Smooth muscle cell (in vitro differentiated cells): ENCODE data around the gene LRRC9. TPM values are rescaled to one million over a fixed set of nuclear protein-coding genes. Genes with fewer than 3 reads are reported as not detected.
"Not testable (repeated sequence)": the region's sequence is repeated elsewhere in the genome, so short reads cannot be mapped to it uniquely, and the experiment has no call there.

Experiments used
- DNase-seq: peaks from one replicate; lab custom pipeline; 2025; ENCODE audit not compliant: unreplicated experiment; lab: John Stamatoyannopoulos, UW
- H2AFZ ChIP-seq: fragments of 200-600 bp; sonication (generic); 2 replicates; pipeline ENCODE4 v1.6.0; 2016; ENCODE audit warnings: antibody characterized with exemption, low read depth, mild to moderate bottlenecking
- H3F3A ChIP-seq: fragments of 200-600 bp; sonication (generic); 2 replicates; pipeline ENCODE4 v1.6.0; 2017; ENCODE audit warnings: antibody characterized with exemption, low read depth
- H3K27ac ChIP-seq: fragments of 200-600 bp; sonication (generic); 2 replicates; pipeline ENCODE4 v1.5.1; 2016; ENCODE audit warnings: low read depth, mild to moderate bottlenecking
- H3K27me3 ChIP-seq: fragments of 200-600 bp; sonication (generic); 2 replicates; pipeline ENCODE4 v1.6.1; 2016; ENCODE audit warnings: low read depth, mild to moderate bottlenecking
- H3K36me3 ChIP-seq: fragments of 200-600 bp; sonication (generic); 2 replicates; pipeline ENCODE4 v1.5.1; 2016; ENCODE audit warnings: low read depth
- H3K4me1 ChIP-seq: fragments of 200-600 bp; sonication (generic); 2 replicates; pipeline ENCODE4 v1.5.1; 2016; ENCODE audit warnings: low read depth
- H3K4me2 ChIP-seq: fragments of 200-600 bp; sonication (generic); 2 replicates; pipeline ENCODE4 v1.6.0; 2016; ENCODE audit warnings: mild to moderate bottlenecking
- H3K4me3 ChIP-seq: fragments of 200-600 bp; sonication (generic); 2 replicates; pipeline ENCODE4 v1.5.1; 2016; ENCODE audit warnings: mild to moderate bottlenecking
- H3K79me2 ChIP-seq: fragments of 200-600 bp; sonication (generic); 2 replicates; pipeline ENCODE4 v1.6.0; 2016; ENCODE audit warnings: low read depth, mild to moderate bottlenecking
- H3K9ac ChIP-seq: fragments of 200-600 bp; sonication (generic); 2 replicates; pipeline ENCODE4 v1.6.0; 2016; ENCODE audit warnings: low read depth
- H3K9me3 ChIP-seq: fragments of 200-600 bp; sonication (generic); replicated peaks from 2 replicates; pipeline ENCODE4 v1.5.1; 2016; ENCODE audit warnings: low read depth
- H4K20me1 ChIP-seq: fragments of 200-600 bp; sonication (generic); 2 replicates; pipeline ENCODE4 v1.6.0; 2016; ENCODE audit warnings: low read depth
- whole genome bisulfite sequencing: methylation state at CpG from one replicate; pipeline ENCODE4 v1.1.7; 2016; ENCODE audit warnings: low lambda C conversion rate; 5-methylcytosine and 5-hydroxymethylcytosine counted together
- polyA plus RNA-seq: library from polyadenylated mRNA; unstranded; fragments of >200 nt; fragmentation: Nextera tagmentation; extraction: Ambion mirVana; gene quantifications from 2 replicates; pipeline ENCODE4 v1.2.1, GENCODE V29; 2016
- total RNA-seq: library from RNA; depleted of rRNA; stranded (reverse); fragments of >200 nt; gene quantifications from 2 replicates; pipeline ENCODE4 v1.2.3, GENCODE V29; 2014
- TF ChIP-seq, protein P1 (sequence below): fragments of 200-600 bp; sonication (generic); IDR thresholded peaks from 2 replicates; pipeline ENCODE4 v1.5.1; 2017; ENCODE audit warnings: borderline replicate concordance, mild to moderate bottlenecking, antibody characterized with exemption; ENCODE audit not compliant: insufficient read depth, poor library complexity, severe bottlenecking

The LRRC9 gene
- total and polyA plus RNA-seq, 2 experiments from 2014 or later = not detected

- TF ChIP-seq, protein P1, sequence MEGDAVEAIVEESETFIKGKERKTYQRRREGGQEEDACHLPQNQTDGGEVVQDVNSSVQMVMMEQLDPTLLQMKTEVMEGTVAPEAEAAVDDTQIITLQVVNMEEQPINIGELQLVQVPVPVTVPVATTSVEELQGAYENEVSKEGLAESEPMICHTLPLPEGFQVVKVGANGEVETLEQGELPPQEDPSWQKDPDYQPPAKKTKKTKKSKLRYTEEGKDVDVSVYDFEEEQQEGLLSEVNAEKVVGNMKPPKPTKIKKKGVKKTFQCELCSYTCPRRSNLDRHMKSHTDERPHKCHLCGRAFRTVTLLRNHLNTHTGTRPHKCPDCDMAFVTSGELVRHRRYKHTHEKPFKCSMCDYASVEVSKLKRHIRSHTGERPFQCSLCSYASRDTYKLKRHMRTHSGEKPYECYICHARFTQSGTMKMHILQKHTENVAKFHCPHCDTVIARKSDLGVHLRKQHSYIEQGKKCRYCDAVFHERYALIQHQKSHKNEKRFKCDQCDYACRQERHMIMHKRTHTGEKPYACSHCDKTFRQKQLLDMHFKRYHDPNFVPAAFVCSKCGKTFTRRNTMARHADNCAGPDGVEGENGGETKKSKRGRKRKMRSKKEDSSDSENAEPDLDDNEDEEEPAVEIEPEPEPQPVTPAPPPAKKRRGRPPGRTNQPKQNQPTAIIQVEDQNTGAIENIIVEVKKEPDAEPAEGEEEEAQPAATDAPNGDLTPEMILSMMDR = no peak
- 83% methylated on average over 1 of the region's 1 CpG for WGBS
Observed at GRCh38 chr14:59926534-59926933, 6.6 kb downstream of the LRRC9 start.

GRCh38 chr14:59931237-59931636 is 11.3 kb downstream of the LRRC9 start:
- no peaks in the 10 kb centered on the region for H3K27me3 ChIP-seq
- H3K79me2 ChIP-seq = no peaks in the 10 kb centered on the region
- H4K20me1 ChIP-seq = no peaks in the 10 kb centered on the region
- H3K9me3 ChIP-seq = no peaks in the 10 kb centered on the region
- no peak overlapping the region for H3K9ac ChIP-seq
- no peak overlapping the region for H3K27ac ChIP-seq
- no peak overlapping the region for H2AFZ ChIP-seq
- no peaks in the 10 kb centered on the region for H3K36me3 ChIP-seq
- no peak overlapping the region for H3K4me3 ChIP-seq
- H3K4me2 ChIP-seq = no peak overlapping the region
- TF ChIP-seq, protein P1 = no peak
- no peaks in the 10 kb centered on the region for H3F3A ChIP-seq
- DNase-seq = no peak
- WGBS = 75% methylated on average over 1 of the region's 1 CpG
- H3K4me1 ChIP-seq = no peaks in the 10 kb centered on the region

More at GRCh38 chr14:59926534-59926933, 6.6 kb downstream of the LRRC9 start:
- H3K9ac ChIP-seq = no peak overlapping the region
- H3K9me3 ChIP-seq = no peaks in the 10 kb centered on the region
- H3K79me2 ChIP-seq = no peaks in the 10 kb centered on the region
- H3K27ac ChIP-seq = no peak overlapping the region
- no peak for DNase-seq
- no peaks in the 10 kb centered on the region for H3K4me1 ChIP-seq
- no peak overlapping the region for H2AFZ ChIP-seq
- no peaks in the 10 kb centered on the region for H3K27me3 ChIP-seq
- no peak overlapping the region for H3K4me3 ChIP-seq
- H3F3A ChIP-seq = no peaks in the 10 kb centered on the region
- no peaks in the 10 kb centered on the region for H4K20me1 ChIP-seq
- H3K36me3 ChIP-seq = no peaks in the 10 kb centered on the region
- no peak overlapping the region for H3K4me2 ChIP-seq

GRCh38 chr14:59936145-59936544 is 16.2 kb downstream of the LRRC9 start:
- no peak for DNase-seq
- TF ChIP-seq, protein P1 = no peak
- no peaks in the 10 kb centered on the region for H3K79me2 ChIP-seq
- H3K27me3 ChIP-seq = no peaks in the 10 kb centered on the region
- no peaks in the 10 kb centered on the region for H3F3A ChIP-seq
- no peak overlapping the region for H3K4me3 ChIP-seq
- WGBS = 92% methylated on average over 1 of the region's 1 CpG
- no peak overlapping the region for H3K4me2 ChIP-seq
- H2AFZ ChIP-seq = no peak overlapping the region
- H3K4me1 ChIP-seq = no peaks in the 10 kb centered on the region
- H3K9ac ChIP-seq = no peak overlapping the region
- no peak overlapping the region for H3K27ac ChIP-seq
- H4K20me1 ChIP-seq = no peaks in the 10 kb centered on the region
- H3K9me3 ChIP-seq = no peaks in the 10 kb centered on the region
- H3K36me3 ChIP-seq = no peaks in the 10 kb centered on the region

GRCh38 chr14:59939828-59940227 is 19.9 kb downstream of the LRRC9 start:
- TF ChIP-seq, protein P1 = no peak
- Histone ChIP-seq H3K27me3 (no peaks in the 10 kb centered on the region), H2AFZ (no peak overlapping the region), H3K4me2 (no peak overlapping the region), H3K4me1 (no peaks in the 10 kb centered on the region), H3K4me3 (no peak overlapping the region), H3K9me3 (no peaks in the 10 kb centered on the region), H3K9ac (no peak overlapping the region), H4K20me1 (no peaks in the 10 kb centered on the region), H3K79me2 (no peaks in the 10 kb centered on the region), H3F3A (no peaks in the 10 kb centered on the region), H3K27ac (no peak overlapping the region), H3K36me3 (no peaks in the 10 kb centered on the region)
- no peak for DNase-seq
- WGBS = 79% methylated on average over 3 of the region's 3 CpGs

DNA sequence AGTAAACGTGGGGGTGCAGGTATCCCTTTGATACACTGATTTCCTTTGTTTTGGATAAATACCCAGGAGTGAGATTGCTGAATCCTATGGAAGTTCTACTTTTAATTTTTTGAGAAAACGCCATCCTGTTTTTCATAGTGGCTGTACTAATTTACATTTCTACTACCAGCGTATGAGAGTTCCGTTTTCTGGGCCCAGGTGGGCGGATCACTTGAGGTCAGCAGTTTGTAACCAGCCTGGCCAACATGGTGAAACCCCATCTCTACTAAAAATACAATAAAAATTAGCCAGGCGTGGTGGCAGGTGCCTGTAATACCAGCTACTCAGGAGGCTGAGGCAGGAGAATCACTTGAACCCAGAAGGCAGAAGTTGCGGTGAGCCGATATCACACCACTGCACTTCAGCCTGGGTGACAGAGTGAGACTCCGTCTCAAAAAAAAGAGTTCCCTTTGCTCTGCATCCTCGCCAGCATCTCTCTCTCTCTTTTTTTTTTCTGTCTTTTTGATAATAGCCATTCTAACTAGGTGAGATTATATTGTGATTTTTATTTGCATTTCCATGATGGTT is 22.4 kb downstream of the LRRC9 start:
- whole genome bisulfite sequencing = 92% methylated on average over 10 of the region's 10 CpGs
- not testable (repeated sequence) for H3K4me3 ChIP-seq, H3K4me1 ChIP-seq, DNase-seq, H3K36me3 ChIP-seq, H3K79me2 ChIP-seq, H3K9me3 ChIP-seq, H3K9ac ChIP-seq, H3K4me2 ChIP-seq, H3F3A ChIP-seq, H3K27ac ChIP-seq, H2AFZ ChIP-seq, H4K20me1 ChIP-seq, H3K27me3 ChIP-seq
